ENCODE results near the gene TSPEAR.
"Not testable (repeated sequence)": the region's sequence is repeated elsewhere in the genome, so short reads cannot be mapped to it uniquely, and the experiment has no call there.

The TSPEAR gene

GRCh38 chr21:44593598-44594405 is 117.6 kb downstream of the TSPEAR start:
- no peak for DNase-seq (ENCODE audit: extremely low read depth in 1 of 2, low read depth in 1 of 2)

GRCh38 chr21:44592446-44593311 is 118.7 kb downstream of the TSPEAR start, which contains the start of gene KRTAP10-6:
KRTAP10-6 (minus strand) TSS chr21:44592505; CDS start chr21:44592484, 21 bp downstream.
- DNase-seq (ENCODE audit: extremely low read depth in 1 of 2, low read depth in 1 of 2) = no peak

- not testable (repeated sequence) for DNase-seq (ENCODE audit: extremely low read depth in 1 of 2, low read depth in 1 of 2)
These were observed 119.6 kb downstream of the TSPEAR start for GRCh38 chr21:44591801-44592130.

GRCh38 chr21:44590897-44591800 is 120.2 kb downstream of the TSPEAR start:
- DNase-seq (ENCODE audit: extremely low read depth in 1 of 2, low read depth in 1 of 2) = not testable (repeated sequence)

GRCh38 chr21:44590311-44590721 is 121.1 kb downstream of the TSPEAR start:
- DNase-seq (ENCODE audit: extremely low read depth in 1 of 2, low read depth in 1 of 2) = no peak

GRCh38 chr21:44589586-44590305 is 121.6 kb downstream of the TSPEAR start:
- DNase-seq (ENCODE audit: extremely low read depth in 1 of 2, low read depth in 1 of 2) = no peak

GRCh38 chr21:44589094-44589493 is 122.3 kb downstream of the TSPEAR start:
- DNase-seq (ENCODE audit: extremely low read depth in 1 of 2, low read depth in 1 of 2) = no peak

GRCh38 chr21:44585892-44586291 is 125.5 kb downstream of the TSPEAR start:
- no peak for DNase-seq (ENCODE audit: extremely low read depth in 1 of 2, low read depth in 1 of 2)

- no peak for DNase-seq (ENCODE audit: extremely low read depth in 1 of 2, low read depth in 1 of 2)
These were observed 127.6 kb downstream of the TSPEAR start for GRCh38 chr21:44583800-44584147.

- no peak for DNase-seq (ENCODE audit: extremely low read depth in 1 of 2, low read depth in 1 of 2)
These were observed 128.1 kb downstream of the TSPEAR start for GRCh38 chr21:44583089-44583799.

- DNase-seq (ENCODE audit: extremely low read depth in 1 of 2, low read depth in 1 of 2) = no peak
These were observed 129.3 kb downstream of the TSPEAR start for GRCh38 chr21:44582055-44582454.

GRCh38 chr21:44581158-44581557 is 130.2 kb downstream of the TSPEAR start:
- DNase-seq (ENCODE audit: extremely low read depth in 1 of 2, low read depth in 1 of 2) = no peak

GRCh38 chr21:44580231-44580821 is 131.0 kb downstream of the TSPEAR start, which contains the start of gene KRTAP10-5:
KRTAP10-5 (minus strand) TSS chr21:44580604; CDS start chr21:44580578, 26 bp downstream.
- not testable (repeated sequence) for DNase-seq (ENCODE audit: extremely low read depth in 1 of 2, low read depth in 1 of 2)

- DNase-seq (ENCODE audit: extremely low read depth in 1 of 2, low read depth in 1 of 2) = no peak
These were observed 131.6 kb downstream of the TSPEAR start for GRCh38 chr21:44579833-44580144.

- DNase-seq (ENCODE audit: extremely low read depth in 1 of 2, low read depth in 1 of 2) = no peak
These were observed 132.1 kb downstream of the TSPEAR start for GRCh38 chr21:44579056-44579832.

- DNase-seq (ENCODE audit: extremely low read depth in 1 of 2, low read depth in 1 of 2) = no peak
These were observed 132.9 kb downstream of the TSPEAR start for GRCh38 chr21:44578371-44579055.

GRCh38 chr21:44576025-44576420 is 135.3 kb downstream of the TSPEAR start:
- no peak for DNase-seq (ENCODE audit: extremely low read depth in 1 of 2, low read depth in 1 of 2)
